Cardiac muscle cell (in vitro differentiated cells and primary cell): ENCODE results near the gene ARHGAP26. TPM values are rescaled to one million over a fixed set of nuclear protein-coding genes. Genes with fewer than 3 reads are reported as not detected.

Experiments used
- DNase-seq, 2 donors: peaks; one replicate each; pipeline versions ENCODE4 v3.0.0 to v3.0.0-alpha.2; 2010 to 2017; ENCODE audit warnings: low read depth in 1 of 2, low spot score in 1 of 2
- H3K27ac ChIP-seq: fragments of 200-600 bp; sonication (generic); 2 replicates; pipeline ENCODE4 v1.5.1; 2016
- H3K27me3 ChIP-seq: fragments of 200-600 bp; sonication (generic); 2 replicates; pipeline ENCODE4 v1.6.0; 2016; ENCODE audit warnings: control low read depth
- H3K36me3 ChIP-seq: fragments of 200-600 bp; sonication (generic); 2 replicates; pipeline ENCODE4 v1.5.1; 2016; ENCODE audit warnings: control low read depth
- H3K4me1 ChIP-seq: fragments of 200-600 bp; sonication (generic); 2 replicates; pipeline ENCODE4 v1.8.1; 2017; ENCODE audit warnings: low read depth, mild to moderate bottlenecking, mixed run types
- H3K4me3 ChIP-seq: fragments of 200-600 bp; sonication (generic); 2 replicates; pipeline ENCODE4 v1.5.1; 2016; ENCODE audit warnings: mild to moderate bottlenecking
- H3K9me3 ChIP-seq: fragments of 200-600 bp; sonication (generic); 2 replicates; pipeline ENCODE4 v1.5.1; 2017; ENCODE audit warnings: low read depth, mild to moderate bottlenecking, control low read depth
- CTCF ChIP-seq: IDR thresholded peaks from 2 replicates; pipeline ENCODE4 v1.5.1; 2012; ENCODE audit warnings: low read depth, mild to moderate bottlenecking, low read length
- polyA plus RNA-seq: library from polyadenylated mRNA; unstranded; fragments of >200 nt; fragmentation: Nextera tagmentation; extraction: Ambion mirVana; gene quantifications from 2 replicates; pipeline ENCODE4 v1.2.1, GENCODE V29; 2016
- total RNA-seq: library from RNA; depleted of rRNA; stranded (reverse); fragments of >200 nt; gene quantifications from 2 replicates; pipeline ENCODE4 v1.2.3, GENCODE V29; 2016

Gene ARHGAP26
- total and polyA plus RNA-seq, 2 experiments from 2014 or later = 12.7 to 16.2 TPM

- Histone ChIP-seq H3K4me1 (no peaks in the 10 kb centered on the region), H3K27me3 (no peaks in the 10 kb centered on the region), H3K27ac (no peak overlapping the region), H3K36me3 (no peaks in the 10 kb centered on the region), H3K4me3 (no peak overlapping the region), H3K9me3 (no peaks in the 10 kb centered on the region)
- no peak for TF ChIP-seq CTCF
- peak in 1 of 2 donors; percentile 25 for DNase-seq
Measured at GRCh38 chr5:143147902-143148301, 377.7 kb downstream of the ARHGAP26 start.

- Histone ChIP-seq H3K27me3 (no peaks in the 10 kb centered on the region), H3K9me3 (no peaks in the 10 kb centered on the region), H3K4me1 (no peaks in the 10 kb centered on the region), H3K27ac (no peak overlapping the region), H3K36me3 (no peaks in the 10 kb centered on the region), H3K4me3 (no peak overlapping the region)
- no peak for TF ChIP-seq CTCF
- peak in 1 of 2 donors; percentile 84 for DNase-seq
Measured at GRCh38 chr5:143148771-143149170, 378.6 kb downstream of the ARHGAP26 start.

GRCh38 chr5:143149759-143150158, 379.6 kb downstream of the ARHGAP26 start:
- Histone ChIP-seq H3K27ac (no peak overlapping the region), H3K36me3 (no peaks in the 10 kb centered on the region), H3K4me1 (no peaks in the 10 kb centered on the region), H3K27me3 (no peaks in the 10 kb centered on the region), H3K9me3 (no peaks in the 10 kb centered on the region), H3K4me3 (no peak overlapping the region)
- no peak for DNase-seq
- TF ChIP-seq CTCF = no peak

- Histone ChIP-seq H3K27me3 (no peaks in the 10 kb centered on the region), H3K9me3 (no peaks in the 10 kb centered on the region), H3K4me3 (no peak overlapping the region), H3K27ac (no peak overlapping the region), H3K4me1 (no peaks in the 10 kb centered on the region), H3K36me3 (no peaks in the 10 kb centered on the region)
- no peak for TF ChIP-seq CTCF
- no peak for DNase-seq
Measured at GRCh38 chr5:143151056-143151700, 381.0 kb downstream of the ARHGAP26 start.

GRCh38 chr5:143152445-143152844, 382.3 kb downstream of the ARHGAP26 start:
- no peak overlapping the region for H3K27ac ChIP-seq
- H3K4me1 ChIP-seq = no peaks in the 10 kb centered on the region
- H3K36me3 ChIP-seq = no peaks in the 10 kb centered on the region
- no peak for TF ChIP-seq CTCF
- no peaks in the 10 kb centered on the region for H3K27me3 ChIP-seq
- H3K9me3 ChIP-seq = no peaks in the 10 kb centered on the region
- H3K4me3 ChIP-seq = no peak overlapping the region
- no peak for DNase-seq
